Activated CD8-positive, alpha-beta memory T cell treated with anti-CD3 and anti-CD28 coated beads, Interleukin-2, amount 50 U/mL, for 24 hours (primary cell): Measurements from ENCODE around the gene ZNF217.
"Not testable (repeated sequence)": the region's sequence is repeated elsewhere in the genome, so short reads cannot be mapped to it uniquely, and the experiment has no call there.

Source experiments
- DNase-seq: peaks from one replicate; pipeline ENCODE4 v3.0.0-alpha.2; 2020; ENCODE audit errors: extremely low read depth

The ZNF217 gene

DNA sequence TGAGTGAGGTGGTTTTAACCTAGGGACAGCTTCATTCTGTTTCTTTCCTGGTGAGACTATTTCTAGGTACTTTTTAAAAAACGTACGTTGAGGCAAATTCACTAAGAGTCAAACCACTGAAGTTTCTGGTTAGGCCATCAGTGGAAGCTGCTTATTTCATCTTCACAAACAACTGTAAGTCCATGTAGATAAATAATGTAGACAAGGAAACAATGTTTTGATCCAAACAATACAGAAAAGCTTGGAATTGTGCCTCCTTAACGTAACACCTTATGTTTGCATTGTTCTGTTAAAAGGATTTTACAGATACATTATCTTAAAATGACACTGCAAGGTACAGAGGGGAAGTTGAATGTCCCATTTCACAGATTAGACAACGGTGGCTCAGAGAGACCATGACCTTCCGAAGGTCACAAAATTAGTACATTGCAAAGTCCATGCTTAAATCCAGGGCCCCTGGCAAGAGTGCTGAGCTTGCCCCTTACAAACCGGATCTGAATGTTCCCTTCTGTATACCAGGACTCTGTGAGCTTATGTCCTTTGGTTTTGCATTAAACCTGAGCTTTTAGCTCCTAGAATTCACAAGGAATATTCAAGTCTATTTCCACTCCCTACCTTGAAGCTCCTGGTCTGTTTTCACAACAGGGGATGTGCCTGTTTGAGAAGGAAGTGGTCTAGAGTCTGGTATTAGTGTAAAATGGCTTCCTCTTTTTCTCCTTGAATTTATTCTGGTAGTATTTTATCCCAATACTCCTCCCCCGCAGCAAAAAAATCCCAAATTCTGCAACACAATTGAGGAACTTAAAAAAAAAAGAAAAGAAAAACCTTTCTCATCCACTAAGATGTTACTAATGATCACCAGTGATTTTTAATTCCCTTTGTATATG, 28.9 kb upstream of the ZNF217 start:
- no peak for DNase-seq

DNA sequence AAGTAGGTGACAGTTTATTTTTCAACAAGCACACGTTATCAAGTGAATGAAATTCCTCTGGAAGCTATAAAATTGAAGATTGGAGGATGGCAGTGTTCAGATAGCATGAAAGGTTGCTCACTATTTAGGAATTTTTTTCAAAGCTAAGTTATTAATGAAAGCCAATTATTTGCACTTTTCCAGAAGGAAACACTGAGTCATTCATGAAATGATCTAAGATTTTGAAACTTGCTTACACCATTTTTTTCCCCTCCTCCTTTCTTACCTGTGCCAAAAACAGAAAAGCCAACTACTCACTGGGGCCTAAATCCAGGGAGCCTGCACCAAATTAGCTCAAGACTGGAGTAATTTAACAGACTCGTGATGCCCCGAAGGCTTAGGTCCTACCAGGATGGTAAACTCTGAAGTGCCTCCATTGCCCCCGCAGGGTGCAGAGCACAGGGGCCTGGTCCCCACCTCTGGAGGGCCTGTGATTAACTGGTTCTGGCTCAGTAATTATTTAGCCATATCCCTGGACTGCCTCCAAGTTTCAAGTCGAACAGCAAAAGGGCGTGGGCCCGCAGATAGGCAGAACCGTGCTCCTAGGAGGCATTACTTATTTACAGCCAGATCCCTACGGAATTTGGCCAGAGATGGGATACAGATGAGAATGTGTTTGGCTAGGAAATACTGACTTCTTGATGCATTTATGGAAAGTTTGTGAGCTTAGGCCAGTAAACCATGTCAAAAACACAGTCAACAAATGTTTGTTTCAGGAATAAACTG, 28.0 kb upstream of the ZNF217 start:
- DNase-seq, result no peak

DNA sequence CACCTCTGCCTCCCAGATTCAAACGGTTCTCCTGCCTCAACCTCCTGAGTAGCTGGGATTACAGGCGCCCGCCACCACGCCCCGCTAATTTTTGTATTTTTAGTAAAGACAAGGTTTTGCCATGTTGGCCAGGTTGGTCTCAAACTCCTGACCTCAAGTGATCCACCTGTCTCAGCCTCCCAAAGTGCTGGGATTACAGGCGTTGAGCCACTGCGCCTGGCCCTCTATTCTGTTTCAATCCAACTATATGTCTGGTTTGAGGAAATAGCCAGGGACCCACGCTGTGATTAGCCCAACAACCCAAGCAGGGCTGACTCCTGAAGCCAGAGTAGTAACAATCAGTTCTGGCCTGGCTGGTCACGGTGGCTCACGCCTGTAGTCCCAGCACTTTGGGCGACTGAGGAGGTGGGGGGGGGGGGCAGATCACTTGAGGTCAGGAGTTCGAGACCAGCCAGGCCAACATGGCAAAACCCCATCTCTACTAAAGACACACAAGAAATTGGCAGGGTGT, 24.9 kb upstream of the ZNF217 start:
- DNase-seq, result not testable (repeated sequence)

DNA sequence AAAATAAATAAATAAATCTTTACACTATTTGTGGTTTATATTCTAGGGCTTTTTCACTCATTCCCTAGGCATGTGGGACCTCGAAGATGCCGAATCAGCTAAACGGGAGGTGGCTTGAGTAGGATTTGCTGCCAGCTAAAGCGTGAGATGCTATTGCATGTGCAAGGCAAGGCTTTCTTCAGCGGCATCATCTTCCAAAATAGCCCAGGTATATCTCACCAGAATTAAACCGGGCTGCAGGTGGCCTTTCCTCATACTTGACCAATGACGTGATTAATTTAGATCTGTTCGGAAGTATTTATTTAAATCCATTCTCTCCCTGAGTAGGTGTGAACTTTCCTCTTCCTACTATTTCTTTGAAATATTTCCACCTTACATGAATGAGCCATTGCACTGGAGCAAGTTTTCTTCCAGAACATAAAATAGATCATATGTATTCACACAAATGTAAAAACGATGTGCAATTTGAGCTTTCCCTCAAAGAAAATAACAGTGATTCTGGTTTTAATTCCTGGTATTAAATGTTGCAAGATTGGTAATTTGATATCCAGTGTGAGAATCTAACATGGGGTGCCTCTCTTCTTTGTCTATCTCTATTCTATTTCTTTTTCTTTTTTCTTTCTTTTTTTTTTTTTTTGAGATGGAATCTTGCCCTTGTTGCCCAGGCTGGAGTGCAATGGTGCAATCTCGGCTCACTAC, 24.3 kb upstream of the ZNF217 start:
- no peak for DNase-seq

DNA sequence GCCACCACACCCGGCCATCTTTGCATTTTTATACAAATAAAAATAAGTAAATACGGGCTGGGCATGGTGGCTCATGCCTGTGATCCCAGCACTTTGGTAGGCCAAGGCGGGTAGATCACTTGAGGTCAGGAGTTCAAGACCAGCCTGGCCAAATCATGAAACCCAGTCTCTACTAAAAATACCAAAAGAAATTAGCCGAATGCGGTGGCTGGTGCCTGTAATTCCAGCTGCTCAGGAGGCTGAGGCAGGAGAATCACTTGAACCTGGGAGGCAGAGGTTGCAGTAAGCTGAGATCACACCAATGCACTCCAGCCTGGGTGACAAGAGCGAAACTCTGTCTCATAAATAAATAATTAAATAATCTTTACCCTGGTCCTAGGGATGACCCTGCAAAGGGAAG, 22.9 kb upstream of the ZNF217 start:
- DNase-seq, result not testable (repeated sequence)

DNA sequence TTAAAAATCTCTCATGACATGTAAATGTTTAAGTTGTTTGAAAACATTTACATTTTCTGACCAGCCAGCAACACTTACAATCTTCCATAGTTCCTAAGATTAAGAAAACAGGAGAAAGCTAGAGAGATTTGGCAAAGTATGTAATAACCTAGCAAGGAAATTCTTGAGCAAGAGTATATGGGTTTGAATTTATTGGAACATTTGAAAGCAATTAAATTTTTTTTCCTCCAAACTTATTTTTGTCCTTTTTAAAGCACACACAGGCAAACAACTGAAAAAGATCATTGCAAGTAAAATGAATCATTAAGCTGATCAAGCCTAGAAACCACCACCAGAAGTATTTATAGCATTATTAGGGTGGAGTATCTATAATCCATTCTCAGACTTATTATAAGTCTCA, 20.1 kb upstream of the ZNF217 start:
- no peak for DNase-seq

DNA sequence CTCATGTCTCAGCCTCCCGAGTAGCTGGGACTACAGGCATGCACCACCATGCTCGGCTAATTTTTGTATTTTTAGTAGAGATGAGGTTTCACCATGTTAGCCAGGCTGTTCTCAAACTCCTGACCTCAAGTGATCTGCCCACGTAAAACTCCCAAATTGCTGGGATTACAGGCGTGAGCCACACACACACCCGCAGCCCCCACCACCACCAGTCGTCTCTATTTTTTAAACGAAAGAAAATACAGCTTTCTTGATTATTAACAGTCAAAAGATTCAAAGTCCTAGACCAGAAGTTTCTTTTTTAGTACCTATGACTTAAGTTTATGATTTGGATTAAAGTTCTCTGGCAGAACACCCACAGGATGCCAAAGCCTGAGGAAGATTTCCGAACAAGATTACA, 18.6 kb upstream of the ZNF217 start:
- not testable (repeated sequence) for DNase-seq

DNA sequence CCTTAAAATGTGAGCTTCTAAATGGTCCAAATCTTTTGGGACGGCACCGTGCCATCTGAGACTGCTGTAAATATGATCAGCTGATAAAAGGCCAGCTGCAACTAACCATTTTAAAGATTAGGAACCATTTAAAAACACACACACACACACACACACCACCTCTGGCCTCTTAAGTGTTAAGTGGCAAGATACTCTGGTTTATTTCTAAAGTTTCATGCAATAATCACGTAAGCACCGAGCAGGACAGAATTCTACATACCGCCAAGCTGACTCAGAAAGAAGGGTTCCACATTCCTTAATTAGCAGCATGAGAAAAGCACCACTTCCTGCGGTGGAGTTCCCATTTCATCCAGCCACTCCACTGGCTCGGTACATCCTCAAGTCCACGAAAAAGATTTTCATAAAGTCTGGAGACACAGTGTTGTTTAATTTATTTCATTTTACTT, 17.8 kb upstream of the ZNF217 start:
- DNase-seq, result no peak

DNA sequence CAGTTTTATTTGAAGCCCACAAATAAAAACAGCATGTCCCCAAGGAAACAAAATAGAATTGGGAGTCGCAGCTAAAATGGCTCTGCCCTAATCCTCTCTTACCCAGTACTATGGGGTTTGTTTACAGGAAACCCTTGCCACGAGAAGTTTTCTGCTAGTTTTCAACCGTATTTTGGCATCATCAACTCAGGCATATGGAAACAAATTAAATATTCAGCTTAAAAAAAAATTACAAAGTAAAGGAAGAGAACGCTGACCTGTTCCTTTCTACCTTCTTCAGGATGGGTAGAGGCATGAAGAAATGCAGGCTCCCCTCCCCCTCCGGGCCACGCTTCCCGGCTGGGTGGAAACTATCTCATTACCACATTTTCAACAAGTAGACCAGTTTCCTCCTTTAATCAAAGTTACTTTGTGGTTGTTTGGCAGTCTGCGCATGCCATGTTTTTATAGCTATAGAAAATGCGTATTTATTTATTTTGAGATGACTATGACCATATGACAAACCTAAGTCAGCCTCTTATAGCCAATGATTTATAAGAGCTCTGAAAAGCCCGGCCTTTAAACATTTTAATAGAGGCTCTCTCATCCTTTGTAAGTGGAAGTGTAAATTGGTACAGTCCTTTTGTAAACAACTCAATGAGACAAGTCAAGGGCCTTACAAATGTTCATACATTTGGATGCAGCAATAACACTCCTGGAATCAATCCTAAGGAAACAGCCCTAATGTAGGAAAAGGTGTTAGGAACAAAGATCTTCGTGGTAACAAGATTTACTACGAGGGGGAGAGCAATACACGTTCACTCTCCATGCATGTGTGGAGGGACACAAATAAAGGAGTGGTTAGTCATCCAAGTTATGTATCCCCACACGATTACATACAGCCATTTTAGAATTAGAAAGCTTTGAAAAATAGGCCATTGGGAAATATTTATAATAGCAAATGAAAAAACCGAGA, 16.1 kb upstream of the ZNF217 start:
- no peak for DNase-seq

DNA sequence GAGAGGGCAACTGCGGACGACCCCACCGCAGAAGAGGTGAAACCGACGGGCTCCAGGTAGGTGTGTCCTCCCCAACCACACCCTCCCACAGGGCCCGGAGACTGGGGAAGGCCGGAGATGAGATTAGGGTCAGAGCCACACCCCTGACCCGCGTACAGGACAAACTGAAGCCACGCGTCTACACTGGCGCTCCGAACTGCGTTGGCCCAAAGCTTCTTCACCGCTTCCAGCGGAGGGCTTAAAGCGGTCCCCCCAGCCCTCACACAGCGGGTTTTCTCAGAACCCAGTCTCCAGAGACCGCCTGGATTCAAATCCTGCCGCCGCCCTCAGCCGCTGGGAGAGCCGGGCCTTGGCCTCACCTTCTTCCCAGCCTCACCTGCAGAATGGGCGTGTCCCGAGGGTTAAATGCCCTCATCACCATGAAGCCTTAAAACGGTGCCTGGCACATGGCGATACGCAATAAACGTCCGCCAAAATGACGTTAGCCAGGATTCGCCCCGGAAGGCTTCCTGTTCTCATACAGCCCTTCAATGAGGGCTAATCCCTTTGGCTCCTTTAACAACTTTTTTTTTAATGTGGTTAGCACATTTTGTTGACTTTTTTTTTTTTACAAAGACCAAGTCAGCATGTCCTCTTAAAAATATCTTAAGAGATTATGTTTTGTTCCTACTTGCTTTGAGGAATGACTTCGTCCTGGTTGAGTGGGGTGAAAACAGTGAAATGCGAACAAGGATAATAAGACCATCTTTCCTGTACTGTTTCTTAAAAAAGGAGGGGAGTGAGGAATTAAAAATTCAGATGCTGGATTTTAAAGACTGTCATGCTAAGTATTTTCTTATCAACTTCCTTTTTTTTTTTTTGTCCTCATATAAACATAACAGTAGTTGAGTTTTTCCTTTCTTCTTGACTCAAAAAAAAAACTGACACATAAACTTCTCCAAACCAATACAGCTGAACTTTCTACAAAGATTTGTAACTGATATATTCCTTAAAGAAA, 15.1 kb upstream of the ZNF217 start:
- no peak for DNase-seq

DNA sequence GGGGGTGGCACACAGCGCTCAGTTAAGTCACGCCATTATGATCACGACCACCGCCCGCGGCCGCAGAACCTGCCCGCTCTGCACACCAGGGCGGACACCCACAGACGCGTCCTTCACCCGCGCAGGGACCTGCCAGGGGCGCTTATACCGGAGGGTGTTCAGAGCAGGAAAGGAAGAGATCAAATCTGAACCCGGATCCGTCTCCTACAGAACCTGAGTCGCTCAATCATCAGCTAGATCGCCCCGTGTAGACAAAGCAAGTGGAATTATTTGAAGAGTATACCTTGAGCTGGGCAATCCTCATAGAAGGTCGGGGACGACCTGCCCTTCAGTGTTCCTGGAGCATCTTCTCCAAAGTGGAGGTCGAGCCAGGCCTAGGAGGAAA, 14.4 kb upstream of the ZNF217 start:
- DNase-seq, result no peak

DNA sequence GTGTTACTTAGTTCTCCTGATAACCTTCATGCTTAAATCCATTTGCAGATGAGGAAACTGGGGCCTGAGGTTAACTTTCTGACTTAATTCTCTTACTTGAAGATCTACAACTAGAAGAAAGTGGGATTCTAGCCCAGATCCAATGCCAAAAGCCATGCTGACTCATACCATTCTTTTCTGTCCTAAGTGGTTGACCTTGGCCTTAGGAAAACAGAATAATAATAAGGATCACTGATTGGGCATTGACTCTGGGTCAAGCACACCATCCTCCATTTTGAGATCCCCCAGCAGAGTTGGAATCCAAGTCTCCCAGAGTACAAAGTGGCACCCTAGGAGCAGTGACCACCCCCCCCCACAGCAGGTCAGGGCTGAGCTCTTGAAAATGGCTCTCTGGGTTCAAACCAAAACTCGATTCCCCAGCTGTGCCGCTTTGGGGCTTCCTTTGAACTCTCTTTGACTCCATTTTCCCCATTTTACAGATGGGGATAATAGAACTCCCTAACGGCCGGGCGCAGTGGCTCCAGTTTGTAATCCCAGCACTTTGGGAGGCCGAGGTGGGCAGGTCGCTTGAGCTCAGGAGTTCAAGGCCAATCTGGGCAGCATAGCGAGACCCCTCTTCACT, 12.8 kb upstream of the ZNF217 start:
- no peak for DNase-seq

DNA sequence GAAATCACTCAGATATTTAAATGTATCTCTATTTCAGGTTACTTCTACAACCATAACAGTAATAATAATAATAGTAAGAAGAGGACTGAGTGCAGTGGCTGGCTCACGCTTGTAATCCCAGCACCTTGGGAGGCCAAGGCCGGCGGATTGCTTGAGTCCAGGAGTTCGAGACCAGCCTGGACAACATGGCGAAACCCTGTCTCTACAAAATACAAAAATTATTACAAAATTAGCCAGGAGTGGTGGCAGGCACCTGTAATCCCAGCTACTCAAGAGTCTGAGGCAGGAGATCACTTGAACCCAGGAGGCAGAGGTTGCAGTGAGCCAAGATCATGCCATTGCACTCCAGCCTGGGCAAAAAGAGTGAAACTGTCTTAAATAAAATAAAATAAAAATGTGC, 11.8 kb upstream of the ZNF217 start:
- DNase-seq, result not testable (repeated sequence)

DNA sequence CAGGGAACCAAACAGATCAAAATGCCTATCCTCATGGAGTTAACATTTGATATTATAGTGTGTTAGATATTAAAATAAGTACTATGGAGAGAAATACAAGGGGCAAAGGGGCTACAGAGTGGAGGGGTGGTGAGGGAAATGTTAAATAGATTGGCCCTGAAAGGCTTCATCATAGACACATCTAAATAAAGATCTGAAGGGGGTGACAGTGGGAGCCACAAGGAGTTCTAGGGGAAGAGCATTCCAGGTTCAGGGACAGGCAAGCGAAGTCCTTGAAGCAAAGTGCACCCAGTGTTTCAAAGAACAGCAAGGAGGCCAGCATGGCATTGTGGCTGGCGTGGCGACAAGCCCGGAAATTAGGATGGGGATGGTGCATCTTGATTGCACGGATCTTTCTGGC, 11.2 kb upstream of the ZNF217 start:
- DNase-seq, result not testable (repeated sequence)

DNA sequence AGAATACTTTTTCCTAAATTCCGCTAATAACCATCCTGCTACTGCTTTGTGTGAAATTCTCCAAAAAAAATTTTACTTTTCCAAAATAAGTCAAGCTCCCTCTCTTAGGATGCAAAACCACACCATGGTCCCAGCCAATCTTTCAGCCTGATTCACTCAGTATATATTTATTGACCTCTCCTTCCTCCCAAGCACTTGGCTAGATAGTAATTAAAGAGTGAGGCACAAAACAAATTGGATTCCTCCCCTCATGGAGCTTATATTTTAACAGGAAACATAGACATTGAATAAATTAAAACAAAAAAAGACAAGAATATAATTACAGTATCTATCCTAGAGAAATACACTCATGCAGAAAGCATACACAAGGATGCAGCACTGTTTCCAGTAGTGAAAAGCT, 9.0 kb upstream of the ZNF217 start:
- no peak for DNase-seq

DNA sequence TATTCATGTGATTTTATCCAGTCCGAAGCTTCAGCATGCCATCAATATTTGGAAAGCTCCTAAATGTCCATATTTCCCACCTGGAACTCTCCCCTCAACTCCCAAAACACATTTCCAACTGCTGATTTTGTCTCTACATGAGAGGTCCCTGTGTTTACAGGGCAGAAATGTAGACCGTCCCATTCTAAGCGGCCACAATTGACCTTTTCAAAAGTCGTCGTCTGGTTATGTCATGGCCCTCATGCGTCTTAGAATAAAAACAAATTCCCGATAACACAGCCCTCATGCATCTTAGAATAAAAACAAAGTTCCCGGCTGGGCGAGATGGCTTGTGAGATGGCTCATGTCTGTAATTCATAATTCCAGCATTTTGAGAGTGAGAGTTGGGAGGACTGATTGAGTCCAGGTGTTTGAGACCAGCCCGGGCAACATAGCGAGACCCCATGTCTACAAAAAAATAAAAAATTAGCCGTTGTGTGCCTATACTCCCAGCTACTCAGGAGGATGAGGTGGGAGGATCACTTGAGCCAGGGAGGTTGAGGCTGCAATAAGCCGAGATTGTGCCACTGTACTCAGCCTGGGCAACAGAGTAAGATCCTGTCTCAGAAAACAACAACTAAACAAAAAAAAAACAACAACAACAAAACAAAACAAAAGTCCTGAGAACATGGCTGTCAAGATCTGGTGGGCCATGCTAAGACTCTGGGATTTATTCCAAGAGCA, 6.4 kb upstream of the ZNF217 start:
- DNase-seq, result no peak

DNA sequence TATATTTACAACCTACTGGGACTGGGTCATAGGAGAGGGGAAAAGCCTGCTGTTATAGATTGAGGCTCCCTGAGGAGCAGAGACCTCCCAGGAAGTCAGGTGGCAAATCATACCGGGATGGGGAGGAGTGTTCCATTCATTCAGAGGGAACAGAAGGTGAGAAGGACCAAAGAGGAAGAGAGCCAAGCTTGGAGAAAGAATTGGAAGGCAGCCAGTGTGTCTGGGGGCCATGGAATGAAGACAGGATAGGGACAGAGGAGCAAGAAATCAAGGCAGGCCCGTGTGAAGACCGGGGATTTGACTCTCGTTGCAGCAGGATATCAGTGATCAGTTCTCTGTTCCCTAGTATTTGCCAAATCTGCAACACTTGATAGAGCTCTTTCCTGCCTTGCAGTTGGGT, 5.7 kb upstream of the ZNF217 start:
- no peak for DNase-seq

DNA sequence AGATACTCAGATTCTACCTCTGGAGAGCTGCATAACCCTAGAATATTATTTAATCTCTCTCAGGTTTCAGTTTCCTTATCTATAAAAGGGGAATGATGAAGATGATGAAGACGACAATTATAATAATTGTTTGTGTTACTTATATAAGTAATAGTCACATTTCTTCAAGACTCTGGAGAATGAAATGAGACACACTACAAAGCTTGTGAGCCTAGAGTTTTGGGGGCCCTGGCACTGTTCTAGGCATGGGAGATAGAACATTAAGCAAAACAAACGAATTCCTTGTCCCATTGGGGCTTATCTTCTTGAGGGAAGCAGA, 5.4 kb upstream of the ZNF217 start:
- DNase-seq, result no peak
